ENCODE measurements around the gene PTCD2. TPM values are rescaled to one million over a fixed set of nuclear protein-coding genes. Genes with fewer than 3 reads are reported as not detected.

PTCD2 gene
- total RNA-seq, 1 experiment from 2014 or later, result 19.3 TPM

GRCh38 chr5:72388646-72389045 is 68.5 kb downstream of the PTCD2 start:
- Histone ChIP-seq H2AFZ (ENCODE audit: low read depth, low read length, poor library complexity, severe bottlenecking) (no peak overlapping the region), H3K27me3 (ENCODE audit: insufficient read depth, low read length) (no peaks in the 10 kb centered on the region), H3K4me2 (ENCODE audit: low read length) (no peak overlapping the region), H3K9me2 (ENCODE audit: insufficient read depth) (no peaks in the 10 kb centered on the region), H3K27ac (ENCODE audit: low read depth, low read length) (no peak overlapping the region), H3K9ac (ENCODE audit: low read length) (no peak overlapping the region), H4K20me1 (ENCODE audit: insufficient read depth) (no peaks in the 10 kb centered on the region), H3K4me1 (ENCODE audit: control insufficient read depth in 1 of 2, insufficient read depth in 2 of 2, low read length in 2 of 2) (0 out of 4 replicates have a peak, but pooled peaks cover 0 to 2% of the 10 kb centered on the region in 2 experiments), H3K9me3 (ENCODE audit: control insufficient read depth in 1 of 2, insufficient read depth in 1 of 2, low read depth in 1 of 2, low read length in 2 of 2) (no peaks in the 10 kb centered on the region), H3K36me3 (ENCODE audit: control insufficient read depth in 1 of 2, insufficient read depth in 2 of 2, low read length in 2 of 2) (no peaks in the 10 kb centered on the region), H3K4me3 (replicated peaks in 1 of 2; ENCODE audit: low read depth in 1 of 2, low read length in 2 of 2) (no peak overlapping the region), H3K79me2 (ENCODE audit: insufficient read depth, low read length) (no peaks in the 10 kb centered on the region)
- BruUV-seq (replicated peaks), result no TSS peak
- ChIA-PET POLR2A (no interaction called here), RAD21 (ENCODE audit: low non-redundant PET in 1 of 2, low total read pairs in 2 of 2, uncharacterized antibody in 2 of 2, unreplicated experiment in 2 of 2) (no interaction called here), CTCF (no interaction called here)
- ATAC-seq, result no peak
- TF ChIP-seq SIN3A (IDR thresholded peaks at IDR 0.05; ENCODE audit: low read depth) (no peak), EZH2phosphoT487 (IDR thresholded peaks at IDR 0.05; ENCODE audit: borderline replicate concordance) (no peak), ATF3 (IDR thresholded peaks at IDR 0.05) (no peak), ELF1 (IDR thresholded peaks at IDR 0.05; ENCODE audit: borderline replicate concordance, low read depth) (no peak), YY1 (IDR thresholded peaks at IDR 0.05; ENCODE audit: extremely low read depth, insufficient replicate concordance, low read depth, low read length) (no peak), ZNF274 (IDR thresholded peaks at IDR 0.05; ENCODE audit: low read depth, low read length) (no peak), JUND (IDR thresholded peaks at IDR 0.05) (no peak), SP1 (IDR thresholded peaks at IDR 0.05; ENCODE audit: low read depth) (no peak), CBX3 (IDR thresholded peaks at IDR 0.05; ENCODE audit: low read depth) (no peak), SRF (IDR thresholded peaks at IDR 0.05; ENCODE audit: low read depth) (no peak), CEBPB (IDR thresholded peaks at IDR 0.05; ENCODE audit: low read depth) (no peak), ZFX (IDR thresholded peaks at IDR 0.05) (no peak), EGR1 (IDR thresholded peaks at IDR 0.05; ENCODE audit: low read depth) (no peak), POLR2AphosphoS5 (IDR thresholded peaks at IDR 0.05; ENCODE audit: low read depth, low read length) (no peak), EZH2 (IDR thresholded peaks at IDR 0.05) (no peak), ZBTB33 (IDR thresholded peaks at IDR 0.05; ENCODE audit: extremely low read depth, insufficient replicate concordance, low read length) (no peak)
- TF ChIP-seq, protein P1, sequence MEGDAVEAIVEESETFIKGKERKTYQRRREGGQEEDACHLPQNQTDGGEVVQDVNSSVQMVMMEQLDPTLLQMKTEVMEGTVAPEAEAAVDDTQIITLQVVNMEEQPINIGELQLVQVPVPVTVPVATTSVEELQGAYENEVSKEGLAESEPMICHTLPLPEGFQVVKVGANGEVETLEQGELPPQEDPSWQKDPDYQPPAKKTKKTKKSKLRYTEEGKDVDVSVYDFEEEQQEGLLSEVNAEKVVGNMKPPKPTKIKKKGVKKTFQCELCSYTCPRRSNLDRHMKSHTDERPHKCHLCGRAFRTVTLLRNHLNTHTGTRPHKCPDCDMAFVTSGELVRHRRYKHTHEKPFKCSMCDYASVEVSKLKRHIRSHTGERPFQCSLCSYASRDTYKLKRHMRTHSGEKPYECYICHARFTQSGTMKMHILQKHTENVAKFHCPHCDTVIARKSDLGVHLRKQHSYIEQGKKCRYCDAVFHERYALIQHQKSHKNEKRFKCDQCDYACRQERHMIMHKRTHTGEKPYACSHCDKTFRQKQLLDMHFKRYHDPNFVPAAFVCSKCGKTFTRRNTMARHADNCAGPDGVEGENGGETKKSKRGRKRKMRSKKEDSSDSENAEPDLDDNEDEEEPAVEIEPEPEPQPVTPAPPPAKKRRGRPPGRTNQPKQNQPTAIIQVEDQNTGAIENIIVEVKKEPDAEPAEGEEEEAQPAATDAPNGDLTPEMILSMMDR (IDR thresholded peaks at IDR 0.05 in 2 of 3, conservative IDR thresholded peaks at IDR 0.05 in 1 of 3; ENCODE audit: borderline replicate concordance in 1 of 3, insufficient read depth in 1 of 3, low read depth in 2 of 3, low read length in 2 of 3), result no peak
- intact Hi-C loops (cut with micrococcal nuclease), result no loop called here
- DNase-seq (ENCODE audit: low read depth, low spot score), result no peak

Measured in HCT116 (cell line).